NCI-H146 treated with DMSO at 0.1 percent for 48 hours (cell line): ENCODE measurements around the gene SNAP29.
"Not testable (repeated sequence)": the region's sequence is repeated elsewhere in the genome, so short reads cannot be mapped to it uniquely, and the experiment has no call there.

Source experiments
- DNase-seq: peaks from one replicate; lab custom pipeline; 2025; ENCODE audit not compliant: unreplicated experiment; lab: John Stamatoyannopoulos, UW

The SNAP29 gene

DNA sequence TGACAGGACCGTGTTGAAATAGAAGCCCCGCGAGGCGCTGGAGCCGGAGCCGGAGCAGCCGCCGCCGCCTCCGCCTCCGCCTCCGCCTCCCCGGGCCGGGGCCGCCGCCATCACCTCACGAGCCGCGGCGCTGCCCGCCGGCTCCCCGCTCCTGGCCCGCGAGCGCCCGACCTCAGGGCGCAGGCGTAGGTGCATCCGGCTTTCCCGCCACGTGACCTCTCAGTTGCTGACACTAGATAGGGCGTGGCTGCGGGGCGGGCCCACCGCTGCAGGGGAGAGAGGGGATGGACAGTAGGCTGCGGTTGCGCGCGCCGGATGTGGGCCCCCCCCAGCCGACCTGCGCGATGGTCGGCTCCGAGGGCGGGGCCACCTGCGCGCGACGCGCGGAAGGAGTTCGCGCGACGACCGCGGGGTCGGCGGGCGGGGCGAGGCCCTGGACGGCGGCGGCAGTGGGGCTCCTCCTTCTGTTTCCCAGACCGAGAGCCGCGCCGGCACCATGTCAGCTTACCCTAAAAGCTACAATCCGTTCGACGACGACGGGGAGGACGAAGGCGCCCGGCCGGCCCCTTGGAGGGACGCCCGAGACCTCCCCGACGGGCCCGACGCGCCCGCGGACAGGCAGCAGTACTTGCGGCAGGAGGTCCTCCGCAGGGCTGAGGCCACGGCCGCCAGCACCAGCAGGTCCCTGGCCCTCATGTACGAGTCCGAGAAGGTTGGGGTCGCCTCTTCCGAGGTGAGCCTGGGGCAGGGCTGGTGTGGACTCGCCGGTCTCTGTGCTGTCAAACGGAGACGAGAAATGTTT is at the start of gene SNAP29, which contains the start of gene PI4KA:
TSS of gene SNAP29 (plus strand) at position 393 of the 802 bp plus-strand sequence. CDS start at position 497, 104 bp downstream.
TSS of gene PI4KA (minus strand) at position 197 of the 802 bp plus-strand sequence. CDS start at position 111, 86 bp downstream.
- peak; percentile 76 for DNase-seq

GRCh38 chr22:20809538-20810185 is 49.1 kb upstream of the SNAP29 start:
- DNase-seq, result no peak

DNA sequence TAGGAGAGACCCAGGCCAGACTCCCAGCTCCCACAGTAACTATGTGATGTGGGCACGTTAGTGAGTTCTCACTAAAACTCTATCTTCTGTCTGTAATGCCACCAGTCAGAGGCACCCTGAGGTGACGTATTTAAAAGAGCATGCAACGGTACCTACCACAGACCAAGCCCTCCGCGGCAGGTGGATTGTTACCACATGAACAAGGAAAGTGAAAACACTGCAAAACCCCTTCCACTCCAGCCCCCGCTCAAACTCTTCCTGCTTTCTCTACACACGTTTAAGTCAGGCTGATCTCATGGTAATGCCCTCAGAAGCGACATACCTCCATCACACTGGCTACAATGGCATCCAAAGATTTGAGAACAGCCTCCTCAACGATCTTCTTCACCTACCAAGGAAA is 48.2 kb upstream of the SNAP29 start:
- no peak for DNase-seq

DNA sequence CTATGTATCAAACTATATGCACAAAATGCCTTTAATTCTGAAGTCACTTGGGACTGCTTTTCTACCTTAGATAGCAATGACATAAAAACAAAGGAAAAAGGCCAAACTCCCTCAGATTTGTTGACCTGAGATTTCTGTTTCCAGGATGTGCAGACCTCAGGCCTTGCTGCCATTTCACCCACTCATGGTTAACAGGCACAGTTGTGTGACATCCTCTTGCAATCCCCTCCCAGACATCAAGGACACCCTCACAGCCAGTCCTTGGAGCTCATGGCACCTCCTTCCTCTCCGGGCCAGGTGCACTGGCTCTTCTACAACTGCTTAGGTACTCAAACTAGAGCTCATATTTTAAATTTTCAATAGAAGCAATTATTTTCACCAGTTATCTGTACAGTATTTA is 47.6 kb upstream of the SNAP29 start:
- no peak for DNase-seq

DNA sequence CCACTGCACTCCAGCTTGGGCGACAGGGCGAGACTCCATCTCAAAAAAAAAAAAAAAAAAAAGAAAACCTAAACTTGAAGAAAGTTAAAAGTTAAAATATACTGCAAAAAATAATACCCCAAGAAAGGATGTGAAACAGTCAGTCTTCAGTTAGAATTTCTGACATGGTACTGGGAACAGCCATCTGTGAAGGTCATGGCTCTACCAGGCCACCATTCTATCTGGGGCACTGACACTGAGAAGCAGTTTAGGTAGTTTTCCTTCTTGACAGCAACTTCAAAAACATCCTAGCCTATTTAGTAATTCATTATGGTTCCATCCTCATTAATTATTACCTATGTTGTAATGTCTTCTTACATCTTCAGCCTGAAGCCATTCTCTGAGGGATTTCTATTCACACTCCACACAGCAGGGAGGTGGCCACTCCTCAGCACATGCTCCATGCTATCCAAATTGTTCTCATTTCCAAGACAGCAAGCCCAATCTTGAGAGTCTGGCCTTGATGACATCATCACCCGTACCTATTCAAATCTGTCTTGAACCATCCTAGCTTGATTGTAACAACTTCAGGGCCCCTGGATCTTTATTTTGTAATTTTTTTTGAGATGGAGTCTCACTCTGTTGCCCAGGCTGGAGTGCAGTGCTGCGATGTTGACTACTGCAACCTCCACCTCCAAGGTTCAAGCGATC is 46.7 kb upstream of the SNAP29 start:
- DNase-seq, result no peak

- no peak for DNase-seq
Observed at GRCh38 chr22:20813056-20813455, 45.8 kb upstream of the SNAP29 start.

- no peak for DNase-seq
Observed at GRCh38 chr22:20814221-20814808, 44.5 kb upstream of the SNAP29 start.

DNA sequence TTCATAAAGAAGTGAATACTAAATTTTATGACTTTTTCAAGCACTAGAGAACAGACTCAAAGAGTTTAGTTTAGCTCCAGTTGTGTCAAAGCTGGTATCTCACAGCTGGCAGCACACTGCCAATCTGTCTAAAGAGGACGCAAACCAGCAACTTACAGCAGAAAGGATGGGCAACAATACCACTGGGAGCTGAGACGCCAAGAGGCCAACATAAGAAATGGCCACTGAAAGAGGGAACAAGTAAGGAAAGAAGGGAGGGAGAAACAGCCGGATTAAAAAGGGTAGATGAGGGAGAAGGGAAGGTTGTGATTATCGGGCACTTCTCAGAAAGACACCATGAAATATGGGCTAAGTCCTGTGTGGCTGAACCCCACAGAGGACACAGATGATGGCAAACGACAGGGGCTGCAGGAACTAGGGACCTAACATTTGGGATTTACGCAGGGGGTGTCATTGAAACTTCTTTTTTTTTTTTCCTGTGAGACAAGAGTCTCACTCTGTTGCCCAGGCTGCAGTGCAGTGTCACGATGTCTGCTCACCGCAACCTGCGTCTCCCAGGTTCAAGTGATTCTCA is 43.2 kb upstream of the SNAP29 start:
- no peak for DNase-seq

DNA sequence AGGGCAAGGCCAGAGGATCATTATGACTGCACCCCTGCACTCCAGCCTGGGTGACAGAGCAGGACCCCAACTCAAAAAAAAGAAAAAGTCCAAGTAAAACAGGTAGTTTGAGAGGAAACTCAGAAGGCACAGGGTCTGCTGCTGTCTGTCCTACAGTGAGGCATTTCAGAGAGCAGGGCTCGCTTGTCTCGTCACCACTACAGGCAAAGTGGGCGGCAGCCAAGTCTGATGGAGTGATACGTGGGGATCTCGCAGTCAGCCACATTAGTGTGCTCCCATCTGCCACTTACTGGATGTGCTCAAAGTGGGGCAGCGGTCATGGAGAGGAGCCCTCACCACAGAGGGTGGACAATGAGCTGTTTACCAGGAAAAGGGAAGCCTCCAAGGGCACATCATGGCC is 42.2 kb upstream of the SNAP29 start:
- DNase-seq, result no peak

DNA sequence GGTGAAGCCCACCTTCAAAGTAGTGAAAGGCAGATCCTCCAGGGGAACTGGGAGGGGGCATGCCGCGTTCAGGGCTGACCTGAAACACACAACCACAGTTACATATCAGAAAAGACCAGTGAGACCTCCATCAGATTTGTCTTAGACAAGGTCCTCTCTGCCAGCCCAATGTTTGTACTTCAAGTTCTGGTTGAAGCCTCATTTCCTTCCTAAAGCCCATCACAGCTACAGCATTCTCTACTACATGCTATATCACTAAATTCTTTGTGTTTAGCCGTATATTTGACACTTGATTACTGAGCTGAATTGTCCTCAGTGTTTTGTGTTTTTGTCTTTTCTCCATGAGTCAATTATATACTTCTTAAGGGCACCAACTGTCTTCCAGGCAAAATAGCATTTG is 40.3 kb upstream of the SNAP29 start:
- no peak for DNase-seq

- no peak for DNase-seq
Observed at GRCh38 chr22:20819471-20819870, 39.3 kb upstream of the SNAP29 start.

DNA sequence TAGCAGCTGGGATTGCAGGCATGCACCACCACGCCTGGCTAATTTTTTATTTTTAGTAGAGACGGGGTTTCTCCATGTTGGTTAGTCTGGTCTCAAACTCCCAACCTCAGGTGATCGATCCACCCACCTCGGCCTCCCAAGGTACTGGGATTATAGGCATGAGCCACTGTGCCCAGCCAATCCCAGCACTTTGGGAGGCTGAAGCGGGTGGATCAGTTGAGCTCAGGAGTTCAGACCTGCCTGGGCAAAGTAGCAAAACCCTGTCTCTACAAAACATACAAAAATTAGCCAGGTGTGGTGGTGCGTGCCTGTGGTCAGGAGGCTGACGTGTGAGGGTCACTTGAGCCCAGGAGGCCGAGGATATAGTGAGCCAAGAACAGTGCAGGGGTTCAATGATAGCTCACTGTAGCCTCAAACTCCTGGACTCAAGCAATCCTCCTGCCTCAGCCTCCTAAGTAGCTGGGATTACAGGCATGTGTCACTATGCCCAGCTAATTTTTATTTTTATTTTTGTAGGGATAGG is 37.0 kb upstream of the SNAP29 start:
- DNase-seq, result not testable (repeated sequence)

DNA sequence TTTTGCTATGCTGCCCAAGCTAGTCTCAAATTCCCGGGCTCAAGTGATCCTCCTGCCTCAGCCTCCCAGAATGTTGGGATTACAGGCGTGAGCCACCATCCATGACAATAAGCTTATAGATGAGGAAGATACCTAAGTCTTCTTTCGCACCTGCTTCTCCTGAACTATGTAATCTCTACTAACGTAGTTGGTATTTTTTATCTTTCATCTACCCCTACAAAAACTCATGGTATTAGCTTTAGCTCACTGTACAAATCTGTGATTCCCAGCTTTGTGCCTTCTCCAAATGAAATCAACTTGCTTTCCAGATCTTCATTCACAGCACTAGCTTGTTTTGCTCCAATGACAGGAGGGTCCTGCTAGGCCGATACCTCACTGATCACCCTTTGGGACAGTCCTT is 36.6 kb upstream of the SNAP29 start:
- DNase-seq, result no peak

DNA sequence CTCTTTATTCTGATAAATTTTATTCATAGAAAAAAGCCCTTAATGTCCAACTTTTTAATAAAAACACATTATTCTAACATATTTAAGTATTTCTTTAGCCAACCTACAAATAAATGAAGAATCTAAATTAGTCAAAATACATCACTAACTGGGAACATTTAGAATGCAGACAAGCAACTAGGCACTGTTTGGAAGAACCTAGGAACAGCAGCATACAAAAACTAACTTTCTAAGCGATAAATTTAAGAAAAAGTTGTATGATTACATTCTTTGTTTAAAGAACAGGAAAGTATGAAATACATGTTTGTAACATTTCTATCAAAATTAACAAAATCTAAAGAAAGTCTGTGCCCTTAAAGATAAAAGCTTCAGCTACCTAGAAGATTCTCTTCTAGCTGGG is 35.5 kb upstream of the SNAP29 start:
- no peak for DNase-seq

DNA sequence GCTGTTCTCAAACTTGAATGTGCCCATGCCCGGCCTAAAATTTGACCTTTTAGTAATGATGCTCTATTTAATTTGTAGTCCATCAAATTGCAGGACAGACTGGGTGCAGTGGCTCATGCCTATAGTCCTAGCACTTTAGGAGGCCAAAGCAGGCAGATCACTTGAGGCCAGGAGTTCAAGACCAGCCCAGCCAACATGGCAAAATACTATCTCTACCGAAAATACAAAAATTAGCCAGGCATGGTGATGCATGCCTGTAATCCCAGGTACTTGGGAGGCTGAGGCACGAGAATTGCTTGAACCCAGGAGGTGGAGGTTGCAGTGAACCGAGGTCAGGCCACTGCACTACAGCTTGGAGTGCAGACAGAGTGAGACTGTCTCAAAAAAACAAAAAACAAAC is 33.6 kb upstream of the SNAP29 start:
- DNase-seq, result not testable (repeated sequence)

GRCh38 chr22:20825624-20826023 is 33.2 kb upstream of the SNAP29 start:
- DNase-seq, result no peak

DNA sequence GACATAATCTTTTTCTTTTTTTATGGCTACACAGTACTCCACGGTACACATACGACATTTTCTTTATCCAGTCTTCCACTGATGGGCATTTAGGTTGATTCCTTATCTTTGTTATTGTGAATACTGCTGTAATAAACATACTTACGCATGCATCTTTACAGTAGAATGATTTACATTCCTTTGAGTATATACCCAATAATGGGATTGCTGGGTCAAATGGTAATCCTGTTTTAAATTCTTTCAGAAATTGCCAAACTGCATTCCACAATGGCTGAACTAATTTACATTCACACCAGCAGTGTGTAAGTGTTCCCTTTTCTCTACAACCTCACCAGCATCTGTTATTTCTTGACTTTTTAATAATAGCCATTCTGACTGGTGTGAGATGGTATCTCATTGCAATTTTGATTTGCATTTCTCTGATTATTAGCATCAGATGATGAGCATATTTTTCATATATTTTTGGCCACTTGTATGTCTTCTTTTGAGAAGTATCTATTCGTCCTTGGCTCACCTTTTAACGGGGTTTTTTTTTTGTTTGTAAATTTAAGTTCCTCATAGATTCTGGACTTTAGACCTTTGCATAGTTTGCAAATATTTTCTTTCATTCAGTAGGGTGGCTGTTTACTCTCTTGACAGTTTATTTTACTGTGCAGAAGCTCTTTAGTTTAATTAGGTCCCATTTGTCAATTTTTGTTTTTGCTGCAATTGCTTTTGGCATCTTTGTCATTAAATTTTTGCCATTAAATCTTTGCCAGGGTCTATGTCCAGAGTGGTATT is 32.2 kb upstream of the SNAP29 start:
- DNase-seq, result not testable (repeated sequence)

DNA sequence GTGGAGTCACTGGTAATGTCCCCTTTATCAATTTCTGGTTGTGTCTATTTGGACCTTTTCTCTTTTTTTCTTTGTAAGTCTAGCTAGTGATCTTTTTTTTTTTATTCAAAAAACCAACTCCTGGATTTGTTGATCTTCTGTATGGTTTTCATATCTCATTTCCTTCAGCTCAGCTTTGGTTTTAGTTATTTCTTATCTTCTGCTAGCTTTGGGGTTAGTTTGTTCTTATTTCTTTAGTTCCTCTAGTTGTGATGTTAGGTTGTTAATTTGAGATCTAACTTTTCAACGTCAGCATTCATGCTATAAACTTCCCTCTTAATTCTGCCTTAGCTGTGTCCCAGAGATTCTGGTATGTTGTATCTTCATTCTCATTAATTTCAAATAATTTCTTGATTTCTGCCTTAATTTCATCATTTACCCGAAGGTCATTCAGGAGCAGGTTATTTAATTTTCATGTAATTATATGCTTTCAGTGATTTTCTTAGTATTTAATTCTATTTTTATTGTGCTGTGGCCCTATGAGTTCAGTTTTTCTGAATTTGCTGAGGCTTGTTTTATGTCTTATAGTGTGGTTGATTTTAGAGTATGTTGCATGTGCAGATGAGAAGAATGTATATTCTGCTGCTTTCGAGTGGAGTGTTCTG is 29.2 kb upstream of the SNAP29 start:
- no peak for DNase-seq

DNA sequence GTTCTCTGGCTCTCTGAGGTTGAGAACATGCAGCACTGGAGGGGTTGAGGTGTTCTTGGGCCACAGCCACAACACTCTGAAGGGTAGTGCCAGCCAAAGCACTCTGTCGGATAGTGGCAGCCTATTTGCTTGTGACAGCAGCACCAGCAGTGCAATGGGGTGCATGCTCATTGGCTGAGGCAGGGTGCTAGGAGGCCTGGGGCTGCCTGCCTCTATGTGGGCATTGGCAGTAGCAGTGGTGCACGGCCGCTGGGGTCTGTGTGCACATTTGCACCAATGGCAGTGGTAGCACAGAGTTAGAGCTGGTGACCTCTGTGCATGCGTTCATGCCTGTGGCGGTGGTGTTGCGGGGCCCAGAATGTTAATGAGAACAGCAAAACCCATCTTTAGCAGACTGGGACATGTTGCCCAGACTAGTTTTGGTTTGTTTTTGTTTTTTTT is 25.6 kb upstream of the SNAP29 start:
- DNase-seq, result no peak

DNA sequence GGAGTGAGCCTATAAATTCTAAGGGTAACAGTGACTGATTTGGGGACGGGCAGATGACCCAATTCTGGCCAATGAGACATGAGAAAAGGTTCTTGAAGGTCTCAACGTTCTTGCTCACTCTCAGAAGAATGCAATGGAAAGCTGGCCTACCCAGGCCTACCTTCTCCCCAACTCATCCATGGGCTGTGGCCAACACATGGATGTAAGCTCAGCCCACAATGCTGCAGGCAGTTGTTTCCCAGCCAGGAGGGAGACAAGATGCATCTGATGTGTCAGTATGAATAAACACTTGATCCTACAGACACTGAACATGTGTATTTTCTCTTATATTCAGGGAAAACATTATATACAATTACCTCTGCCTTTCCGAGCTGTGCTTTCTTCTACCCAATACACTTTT is 24.6 kb upstream of the SNAP29 start:
- DNase-seq, result no peak
